GM21619 (cell line): ENCODE measurements around the gene GPR148.

ENCODE experiments used
- ATAC-seq: cut with Tn5 transposase; IDR thresholded peaks from one replicate; pipeline ENCODE4 v1.9.1; 2021; ENCODE audit not compliant: unreplicated experiment

The GPR148 gene

GRCh38 chr2:130749078-130749477 lies 20.2 kb downstream of the GPR148 start:
- no peak for ATAC-seq

GRCh38 chr2:130749641-130750040 lies 20.8 kb downstream of the GPR148 start:
- no peak for ATAC-seq

GRCh38 chr2:130754811-130755210 lies 25.9 kb downstream of the GPR148 start:
- no peak for ATAC-seq

GRCh38 chr2:130755256-130756052 lies 26.6 kb downstream of the GPR148 start, which contains the start of gene AMER3:
TSS of gene AMER3 (plus strand) at chr2:130755540. CDS start at chr2:130762073, 6,533 bp downstream.
- no peak for ATAC-seq

GRCh38 chr2:130756053-130756873 lies 27.4 kb downstream of the GPR148 start:
- ATAC-seq: no peak

- ATAC-seq: no peak
Measured at GRCh38 chr2:130756874-130757668, 28.2 kb downstream of the GPR148 start.

GRCh38 chr2:130759906-130760753 lies 31.3 kb downstream of the GPR148 start:
- ATAC-seq: no peak

GRCh38 chr2:130760754-130761751 lies 32.2 kb downstream of the GPR148 start:
- no peak for ATAC-seq

GRCh38 chr2:130762031-130762909 lies 33.4 kb downstream of the GPR148 start:
- ATAC-seq: no peak

GRCh38 chr2:130762910-130763385 lies 34.1 kb downstream of the GPR148 start:
- ATAC-seq: no peak

GRCh38 chr2:130763405-130763804 lies 34.5 kb downstream of the GPR148 start:
- ATAC-seq: no peak

GRCh38 chr2:130764035-130764820 lies 35.4 kb downstream of the GPR148 start:
- ATAC-seq: no peak

- no peak for ATAC-seq
Measured at GRCh38 chr2:130764821-130765115, 35.9 kb downstream of the GPR148 start.

GRCh38 chr2:130765464-130765863 lies 36.6 kb downstream of the GPR148 start:
- ATAC-seq: no peak

GRCh38 chr2:130766037-130766436 lies 37.2 kb downstream of the GPR148 start:
- no peak for ATAC-seq

- ATAC-seq: no peak
Measured at GRCh38 chr2:130766711-130767407, 38.0 kb downstream of the GPR148 start.

- no peak for ATAC-seq
Measured at GRCh38 chr2:130767408-130767775, 38.5 kb downstream of the GPR148 start.
